ENCODE data around the gene USHBP1. TPM values are rescaled to one million over a fixed set of nuclear protein-coding genes. Genes with fewer than 3 reads are reported as not detected.

USHBP1 gene
- total and polyA plus RNA-seq, 10 of the 15 experiments (the other 5 are each of a cell fraction or from before 2014, with no cell fraction given), result 0.05 to 0.96 (median 0.22) TPM; not detected in 2

DNA sequence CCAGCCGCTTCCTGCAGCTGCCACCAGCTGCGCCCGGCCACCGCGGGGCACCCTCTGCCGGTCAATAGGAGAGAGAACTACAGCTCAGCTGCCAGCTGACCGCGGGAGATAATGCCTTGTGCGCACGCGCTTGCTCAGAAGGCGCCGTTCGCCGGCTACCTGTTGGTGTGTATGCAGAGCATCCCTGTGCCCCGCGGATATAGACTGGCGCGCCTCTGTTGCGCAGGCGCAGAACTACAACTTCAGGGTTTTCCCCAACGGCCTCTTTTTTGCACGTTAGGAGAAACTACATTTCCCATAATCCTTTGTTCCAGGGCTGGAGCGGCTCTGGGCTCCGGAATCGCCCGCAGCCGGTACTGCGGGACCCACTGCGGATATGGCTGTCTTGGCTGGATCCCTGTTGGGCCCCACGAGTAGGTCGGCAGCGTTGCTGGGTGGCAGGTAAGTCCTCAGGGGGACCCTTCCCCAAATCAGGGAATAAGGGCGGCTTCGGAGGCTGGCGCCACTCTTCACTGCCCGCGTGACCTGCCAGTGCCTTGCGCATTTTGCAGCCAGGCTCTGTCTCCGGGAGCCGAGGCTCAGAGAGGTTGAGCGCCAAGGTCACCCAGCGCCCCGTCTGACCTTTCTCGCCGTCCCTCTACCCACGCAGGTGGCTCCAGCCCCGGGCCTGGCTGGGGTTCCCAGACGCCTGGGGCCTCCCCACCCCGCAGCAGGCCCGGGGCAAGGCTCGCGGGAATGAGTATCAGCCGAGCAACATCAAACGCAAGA lies 41.2 kb upstream of the USHBP1 start, which contains the start of gene MRPL34 (continued):
- TF ChIP-seq IRF4 (IDR thresholded peaks at IDR 0.05; ENCODE audit: low read depth, low read length) (0 out of 2 replicates have a peak, but pooled peaks have one; percentile 16), SIX5 (IDR thresholded peaks at IDR 0.05; ENCODE audit: low read depth, low read length, severe bottlenecking) (peak; percentile 75), SMAD5 (IDR thresholded peaks at IDR 0.05; ENCODE audit: low read depth) (no peak), NR2C2 (IDR thresholded peaks at IDR 0.05; ENCODE audit: borderline replicate concordance, control insufficient read depth, insufficient read length, low read depth) (no peak), NBN (IDR thresholded peaks at IDR 0.05) (0 out of 2 replicates have a peak, but pooled peaks have one; percentile 71), HCFC1 (IDR thresholded peaks at IDR 0.05; ENCODE audit: low read length) (peak; percentile 80), FOXM1 (IDR thresholded peaks at IDR 0.05; ENCODE audit: low read depth, low read length) (no peak), NR2C1 (IDR thresholded peaks at IDR 0.05) (peak; percentile 37; the same call in 1 of the 2 replicates), BRCA1 (IDR thresholded peaks at IDR 0.05; ENCODE audit: low read depth, low read length) (no peak), NFIC (IDR thresholded peaks at IDR 0.05; ENCODE audit: low read depth, low read length) (no peak), TARDBP (IDR thresholded peaks at IDR 0.05; ENCODE audit: borderline replicate concordance) (no peak), KLF5 (IDR thresholded peaks at IDR 0.05; ENCODE audit: partially characterized antibody) (peak; percentile 15), KAT2A (conservative IDR thresholded peaks at IDR 0.05; ENCODE audit: control insufficient read depth, low read depth, low read length) (no peak)
- TF ChIP-seq, protein P1, sequence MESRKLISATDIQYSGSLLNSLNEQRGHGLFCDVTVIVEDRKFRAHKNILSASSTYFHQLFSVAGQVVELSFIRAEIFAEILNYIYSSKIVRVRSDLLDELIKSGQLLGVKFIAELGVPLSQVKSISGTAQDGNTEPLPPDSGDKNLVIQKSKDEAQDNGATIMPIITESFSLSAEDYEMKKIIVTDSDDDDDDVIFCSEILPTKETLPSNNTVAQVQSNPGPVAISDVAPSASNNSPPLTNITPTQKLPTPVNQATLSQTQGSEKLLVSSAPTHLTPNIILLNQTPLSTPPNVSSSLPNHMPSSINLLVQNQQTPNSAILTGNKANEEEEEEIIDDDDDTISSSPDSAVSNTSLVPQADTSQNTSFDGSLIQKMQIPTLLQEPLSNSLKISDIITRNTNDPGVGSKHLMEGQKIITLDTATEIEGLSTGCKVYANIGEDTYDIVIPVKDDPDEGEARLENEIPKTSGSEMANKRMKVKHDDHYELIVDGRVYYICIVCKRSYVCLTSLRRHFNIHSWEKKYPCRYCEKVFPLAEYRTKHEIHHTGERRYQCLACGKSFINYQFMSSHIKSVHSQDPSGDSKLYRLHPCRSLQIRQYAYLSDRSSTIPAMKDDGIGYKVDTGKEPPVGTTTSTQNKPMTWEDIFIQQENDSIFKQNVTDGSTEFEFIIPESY (IDR thresholded peaks at IDR 0.05), result no peak
- TF ChIP-seq, protein P2, sequence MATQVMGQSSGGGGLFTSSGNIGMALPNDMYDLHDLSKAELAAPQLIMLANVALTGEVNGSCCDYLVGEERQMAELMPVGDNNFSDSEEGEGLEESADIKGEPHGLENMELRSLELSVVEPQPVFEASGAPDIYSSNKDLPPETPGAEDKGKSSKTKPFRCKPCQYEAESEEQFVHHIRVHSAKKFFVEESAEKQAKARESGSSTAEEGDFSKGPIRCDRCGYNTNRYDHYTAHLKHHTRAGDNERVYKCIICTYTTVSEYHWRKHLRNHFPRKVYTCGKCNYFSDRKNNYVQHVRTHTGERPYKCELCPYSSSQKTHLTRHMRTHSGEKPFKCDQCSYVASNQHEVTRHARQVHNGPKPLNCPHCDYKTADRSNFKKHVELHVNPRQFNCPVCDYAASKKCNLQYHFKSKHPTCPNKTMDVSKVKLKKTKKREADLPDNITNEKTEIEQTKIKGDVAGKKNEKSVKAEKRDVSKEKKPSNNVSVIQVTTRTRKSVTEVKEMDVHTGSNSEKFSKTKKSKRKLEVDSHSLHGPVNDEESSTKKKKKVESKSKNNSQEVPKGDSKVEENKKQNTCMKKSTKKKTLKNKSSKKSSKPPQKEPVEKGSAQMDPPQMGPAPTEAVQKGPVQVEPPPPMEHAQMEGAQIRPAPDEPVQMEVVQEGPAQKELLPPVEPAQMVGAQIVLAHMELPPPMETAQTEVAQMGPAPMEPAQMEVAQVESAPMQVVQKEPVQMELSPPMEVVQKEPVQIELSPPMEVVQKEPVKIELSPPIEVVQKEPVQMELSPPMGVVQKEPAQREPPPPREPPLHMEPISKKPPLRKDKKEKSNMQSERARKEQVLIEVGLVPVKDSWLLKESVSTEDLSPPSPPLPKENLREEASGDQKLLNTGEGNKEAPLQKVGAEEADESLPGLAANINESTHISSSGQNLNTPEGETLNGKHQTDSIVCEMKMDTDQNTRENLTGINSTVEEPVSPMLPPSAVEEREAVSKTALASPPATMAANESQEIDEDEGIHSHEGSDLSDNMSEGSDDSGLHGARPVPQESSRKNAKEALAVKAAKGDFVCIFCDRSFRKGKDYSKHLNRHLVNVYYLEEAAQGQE (IDR thresholded peaks at IDR 0.05; ENCODE audit: low read depth, low read length), result no peak
- TF ChIP-seq, protein P3, sequence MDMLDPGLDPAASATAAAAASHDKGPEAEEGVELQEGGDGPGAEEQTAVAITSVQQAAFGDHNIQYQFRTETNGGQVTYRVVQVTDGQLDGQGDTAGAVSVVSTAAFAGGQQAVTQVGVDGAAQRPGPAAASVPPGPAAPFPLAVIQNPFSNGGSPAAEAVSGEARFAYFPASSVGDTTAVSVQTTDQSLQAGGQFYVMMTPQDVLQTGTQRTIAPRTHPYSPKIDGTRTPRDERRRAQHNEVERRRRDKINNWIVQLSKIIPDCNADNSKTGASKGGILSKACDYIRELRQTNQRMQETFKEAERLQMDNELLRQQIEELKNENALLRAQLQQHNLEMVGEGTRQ (IDR thresholded peaks at IDR 0.05; ENCODE audit: borderline replicate concordance, low read depth, low read length), result no peak; the same call in none of the 2 replicates
- TF ChIP-seq, protein P4, sequence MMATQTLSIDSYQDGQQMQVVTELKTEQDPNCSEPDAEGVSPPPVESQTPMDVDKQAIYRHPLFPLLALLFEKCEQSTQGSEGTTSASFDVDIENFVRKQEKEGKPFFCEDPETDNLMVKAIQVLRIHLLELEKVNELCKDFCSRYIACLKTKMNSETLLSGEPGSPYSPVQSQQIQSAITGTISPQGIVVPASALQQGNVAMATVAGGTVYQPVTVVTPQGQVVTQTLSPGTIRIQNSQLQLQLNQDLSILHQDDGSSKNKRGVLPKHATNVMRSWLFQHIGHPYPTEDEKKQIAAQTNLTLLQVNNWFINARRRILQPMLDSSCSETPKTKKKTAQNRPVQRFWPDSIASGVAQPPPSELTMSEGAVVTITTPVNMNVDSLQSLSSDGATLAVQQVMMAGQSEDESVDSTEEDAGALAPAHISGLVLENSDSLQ (IDR thresholded peaks at IDR 0.05), result peak; percentile 84
- TF ChIP-seq, protein P5, sequence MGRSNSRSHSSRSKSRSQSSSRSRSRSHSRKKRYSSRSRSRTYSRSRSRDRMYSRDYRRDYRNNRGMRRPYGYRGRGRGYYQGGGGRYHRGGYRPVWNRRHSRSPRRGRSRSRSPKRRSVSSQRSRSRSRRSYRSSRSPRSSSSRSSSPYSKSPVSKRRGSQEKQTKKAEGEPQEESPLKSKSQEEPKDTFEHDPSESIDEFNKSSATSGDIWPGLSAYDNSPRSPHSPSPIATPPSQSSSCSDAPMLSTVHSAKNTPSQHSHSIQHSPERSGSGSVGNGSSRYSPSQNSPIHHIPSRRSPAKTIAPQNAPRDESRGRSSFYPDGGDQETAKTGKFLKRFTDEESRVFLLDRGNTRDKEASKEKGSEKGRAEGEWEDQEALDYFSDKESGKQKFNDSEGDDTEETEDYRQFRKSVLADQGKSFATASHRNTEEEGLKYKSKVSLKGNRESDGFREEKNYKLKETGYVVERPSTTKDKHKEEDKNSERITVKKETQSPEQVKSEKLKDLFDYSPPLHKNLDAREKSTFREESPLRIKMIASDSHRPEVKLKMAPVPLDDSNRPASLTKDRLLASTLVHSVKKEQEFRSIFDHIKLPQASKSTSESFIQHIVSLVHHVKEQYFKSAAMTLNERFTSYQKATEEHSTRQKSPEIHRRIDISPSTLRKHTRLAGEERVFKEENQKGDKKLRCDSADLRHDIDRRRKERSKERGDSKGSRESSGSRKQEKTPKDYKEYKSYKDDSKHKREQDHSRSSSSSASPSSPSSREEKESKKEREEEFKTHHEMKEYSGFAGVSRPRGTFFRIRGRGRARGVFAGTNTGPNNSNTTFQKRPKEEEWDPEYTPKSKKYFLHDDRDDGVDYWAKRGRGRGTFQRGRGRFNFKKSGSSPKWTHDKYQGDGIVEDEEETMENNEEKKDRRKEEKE (IDR thresholded peaks at IDR 0.05), result no peak

Measured in GM12878 (cell line).